MV-4-11 (cell line): ENCODE results near the gene HMBS.
"Not testable (repeated sequence)": the region's sequence is repeated elsewhere in the genome, so short reads cannot be mapped to it uniquely, and the experiment has no call there.

ENCODE experiments used
- DNase-seq: peaks from one replicate; lab custom pipeline; 2025; lab: John Stamatoyannopoulos, UW

The HMBS gene

GRCh38 chr11:119100994-119101758, 16.5 kb downstream of the HMBS start:
- DNase-seq = no peak

GRCh38 chr11:119101759-119102423, 17.2 kb downstream of the HMBS start, which contains the start of gene DPAGT1:
Gene DPAGT1 (minus strand): TSS chr11:119101853. CDS start chr11:119101655, 198 bp downstream.
- DNase-seq = peak; percentile 93

- DNase-seq = not testable (repeated sequence)
Observed at GRCh38 chr11:119103161-119103664, 18.5 kb downstream of the HMBS start.

GRCh38 chr11:119103793-119104192, 19.1 kb downstream of the HMBS start:
- DNase-seq = peak; percentile 48

GRCh38 chr11:119106564-119107537, 22.2 kb downstream of the HMBS start, which contains the start of gene C2CD2L:
Gene C2CD2L (plus strand): TSS chr11:119107344. CDS start chr11:119107742, 398 bp downstream.
- DNase-seq = peak; percentile 92

GRCh38 chr11:119107538-119108145, 23.0 kb downstream of the HMBS start:
- DNase-seq = no peak

- peak; percentile 53 for DNase-seq
Observed at GRCh38 chr11:119108146-119108856, 23.6 kb downstream of the HMBS start.

- DNase-seq = no peak
Observed at GRCh38 chr11:119108857-119109221, 24.2 kb downstream of the HMBS start.

GRCh38 chr11:119109843-119110242, 25.2 kb downstream of the HMBS start:
- no peak for DNase-seq

- DNase-seq = no peak
Observed at GRCh38 chr11:119110439-119110838, 25.8 kb downstream of the HMBS start.

GRCh38 chr11:119111361-119111925, 26.8 kb downstream of the HMBS start:
- no peak for DNase-seq

GRCh38 chr11:119112314-119113020, 27.8 kb downstream of the HMBS start:
- no peak for DNase-seq

- DNase-seq = no peak
Observed at GRCh38 chr11:119113716-119114115, 29.0 kb downstream of the HMBS start.

GRCh38 chr11:119114351-119114750, 29.7 kb downstream of the HMBS start:
- no peak for DNase-seq

- peak; percentile 78 for DNase-seq
Observed at GRCh38 chr11:119115484-119116234, 31.0 kb downstream of the HMBS start.

- no peak for DNase-seq
Observed at GRCh38 chr11:119116235-119116594, 31.5 kb downstream of the HMBS start.

GRCh38 chr11:119116601-119117000, 31.9 kb downstream of the HMBS start:
- no peak for DNase-seq

GRCh38 chr11:119117004-119117706, 32.5 kb downstream of the HMBS start:
- DNase-seq = no peak

GRCh38 chr11:119118227-119118626, 33.5 kb downstream of the HMBS start:
- no peak for DNase-seq
